HG03432 (cell line): Measurements from ENCODE around the gene PF4V1.
A peak's percentile ranks its signal among the peaks of the same experiment; 100 is the strongest.

Experiments used
- ATAC-seq: cut with Tn5 transposase; IDR thresholded peaks from one replicate; pipeline ENCODE4 v1.9.1; 2021; ENCODE audit warnings: mild to moderate bottlenecking, moderate library complexity; ENCODE audit not compliant: unreplicated experiment

The PF4V1 gene

DNA sequence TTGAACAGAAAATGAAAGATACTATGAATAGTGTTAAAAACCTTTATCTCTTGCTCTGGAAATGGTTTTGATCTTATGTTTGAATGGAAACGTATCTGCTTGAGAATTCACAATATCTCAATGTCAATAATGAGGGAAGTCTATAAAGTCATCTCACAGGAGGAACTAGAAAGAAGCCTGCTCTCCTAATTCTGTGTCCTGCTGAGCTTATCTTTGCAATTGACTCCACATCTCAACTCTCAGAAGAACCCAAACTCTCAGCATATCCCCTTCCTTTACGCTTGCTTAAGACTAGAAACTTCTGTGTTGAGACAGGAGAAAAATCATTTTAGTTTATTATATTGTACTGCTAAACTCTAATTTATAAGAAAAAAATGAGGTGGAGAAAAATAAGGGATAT is 8.3 kb upstream of the PF4V1 start:
- no peak for ATAC-seq

DNA sequence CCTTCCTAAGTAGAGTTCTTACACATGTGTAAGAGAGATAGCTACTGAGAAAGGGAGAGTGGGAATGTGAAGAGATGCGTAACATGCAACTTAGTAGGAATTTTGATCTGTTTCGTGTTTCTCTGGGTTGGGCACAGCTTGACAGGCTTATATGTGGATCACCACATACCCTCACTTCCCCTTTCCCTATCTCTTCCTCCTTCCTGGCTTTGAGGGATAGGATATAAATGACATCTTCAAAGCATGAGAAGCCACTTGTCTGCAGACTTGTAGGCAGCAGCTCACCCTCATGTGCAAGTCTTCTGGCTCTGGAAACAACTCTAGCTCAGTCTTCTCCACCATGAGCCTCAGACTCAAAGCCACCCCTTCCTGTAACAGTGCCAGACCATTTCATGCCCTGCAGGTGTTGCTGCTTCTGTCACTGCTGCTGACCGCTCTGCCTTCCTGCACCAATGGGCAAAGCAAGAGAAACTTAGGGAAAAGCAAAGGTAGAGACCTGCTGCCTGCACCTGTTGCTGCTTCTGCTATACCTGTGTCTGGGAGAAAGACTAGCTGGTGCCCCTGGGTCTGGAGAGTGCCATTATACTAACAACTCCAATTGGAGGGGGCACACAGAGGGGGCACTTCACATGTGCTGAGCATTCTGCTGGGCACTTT is 5.4 kb upstream of the PF4V1 start:
- no peak for ATAC-seq

DNA sequence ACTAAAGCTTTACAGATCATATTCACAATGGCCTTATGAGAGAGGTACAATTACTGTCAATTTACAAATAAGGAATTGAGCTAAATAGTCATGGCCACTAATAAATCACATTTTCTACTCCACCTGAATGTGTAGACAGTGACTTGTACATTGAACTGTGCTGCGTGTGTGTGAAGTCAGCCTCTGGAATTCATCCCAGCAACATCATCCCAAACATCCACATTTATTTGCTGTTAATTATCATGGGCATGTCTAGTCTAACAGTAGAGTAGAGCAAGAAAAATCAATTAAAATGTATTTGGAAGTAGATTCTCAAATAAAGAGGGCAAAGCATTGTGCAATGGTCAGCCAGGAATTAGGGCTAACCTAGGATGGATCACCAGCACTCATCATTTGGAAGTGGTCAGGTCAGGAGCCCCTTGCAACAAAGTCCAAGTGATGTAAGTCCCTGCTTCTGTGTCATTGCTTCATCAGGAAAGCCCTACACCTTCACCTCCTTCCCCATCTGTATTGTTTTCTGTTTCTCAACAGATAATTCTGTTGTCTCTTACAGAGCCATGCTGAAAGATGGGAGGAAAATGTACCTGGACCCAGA is 4.8 kb upstream of the PF4V1 start:
- ATAC-seq = no peak

DNA sequence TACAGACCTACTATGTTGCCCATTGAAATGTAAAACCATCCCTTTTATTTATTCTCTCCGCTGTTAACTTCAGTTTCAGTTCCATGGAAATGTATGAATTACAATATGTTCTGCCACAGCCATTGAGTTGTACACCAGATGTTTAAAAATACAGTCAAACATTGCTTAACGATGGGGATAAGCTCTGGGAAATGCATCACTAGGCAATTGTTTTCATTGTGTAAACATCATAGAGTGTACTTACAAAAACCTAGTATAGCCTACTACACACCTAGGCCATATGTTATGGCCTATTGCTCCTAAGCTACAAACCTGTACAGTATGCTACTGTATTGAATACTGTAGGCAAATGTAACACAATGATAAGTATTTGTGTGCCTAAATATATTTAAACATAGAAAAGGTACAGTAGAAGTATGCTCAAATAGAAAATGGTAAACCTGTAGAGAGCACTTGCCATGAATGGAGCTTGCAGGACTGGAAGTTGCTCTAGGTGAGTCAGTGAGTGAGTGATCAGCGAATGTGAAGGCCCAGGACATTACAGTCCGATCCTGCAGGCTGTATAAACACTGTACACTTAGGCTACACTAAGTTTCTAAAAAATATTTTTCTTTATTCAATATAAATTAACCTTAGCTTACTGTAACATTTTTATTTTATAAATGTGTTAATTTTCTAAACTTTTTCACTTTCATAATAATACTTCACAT is 2.7 kb upstream of the PF4V1 start:
- no peak for ATAC-seq

GRCh38 chr4:73851293-73851692 is 1.8 kb upstream of the PF4V1 start:
- ATAC-seq = no peak

- ATAC-seq = no peak
These were observed 325 bp upstream of the PF4V1 start for GRCh38 chr4:73852771-73853170.

- no peak for ATAC-seq
These were observed 800 bp downstream of the PF4V1 start for GRCh38 chr4:73853718-73854473.

- ATAC-seq = no peak
These were observed 2.3 kb downstream of the PF4V1 start for GRCh38 chr4:73855406-73855805.

DNA sequence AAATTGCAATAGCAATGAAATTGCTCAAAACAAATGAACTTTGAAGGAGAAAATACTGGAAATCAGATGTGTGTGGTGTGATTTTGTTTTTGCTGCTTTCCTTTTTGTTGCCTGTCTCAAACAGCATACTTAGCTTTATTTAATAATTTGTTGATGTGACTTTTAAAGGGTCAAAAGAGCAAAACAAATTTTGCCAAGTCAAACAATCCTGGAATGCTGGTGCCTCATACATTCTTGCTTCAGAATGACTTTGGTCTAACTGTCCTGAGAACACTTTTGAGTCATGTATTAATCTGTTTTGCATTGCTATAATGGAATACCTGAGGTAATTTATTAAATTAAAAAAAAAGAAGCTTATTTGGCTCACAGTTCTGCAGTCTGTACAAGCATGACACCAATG is 3.4 kb downstream of the PF4V1 start:
- no peak for ATAC-seq

DNA sequence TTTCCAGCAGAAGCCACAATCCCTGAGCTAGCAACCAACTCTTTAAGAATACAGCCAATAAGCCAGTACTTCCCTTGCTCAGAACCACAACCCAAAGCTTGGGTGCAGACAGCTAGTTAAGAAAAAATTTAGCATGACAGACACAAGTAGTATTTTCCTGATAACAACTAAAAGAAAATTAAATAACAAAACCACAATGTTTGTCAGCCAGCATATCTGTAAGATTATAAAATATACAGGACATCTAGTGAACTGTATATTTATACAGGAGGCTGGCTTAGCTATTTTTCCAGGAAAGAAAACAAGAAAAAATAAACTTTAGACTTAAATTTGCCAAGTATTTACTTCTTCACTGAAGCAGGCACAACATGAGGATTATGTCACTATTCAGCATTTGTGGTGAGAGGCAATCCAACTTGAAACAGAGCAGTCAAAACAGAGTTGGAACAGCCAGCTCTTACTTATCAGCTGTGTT is 6.6 kb downstream of the PF4V1 start:
- no peak for ATAC-seq

GRCh38 chr4:73860181-73860580 is 7.1 kb downstream of the PF4V1 start:
- ATAC-seq = no peak

DNA sequence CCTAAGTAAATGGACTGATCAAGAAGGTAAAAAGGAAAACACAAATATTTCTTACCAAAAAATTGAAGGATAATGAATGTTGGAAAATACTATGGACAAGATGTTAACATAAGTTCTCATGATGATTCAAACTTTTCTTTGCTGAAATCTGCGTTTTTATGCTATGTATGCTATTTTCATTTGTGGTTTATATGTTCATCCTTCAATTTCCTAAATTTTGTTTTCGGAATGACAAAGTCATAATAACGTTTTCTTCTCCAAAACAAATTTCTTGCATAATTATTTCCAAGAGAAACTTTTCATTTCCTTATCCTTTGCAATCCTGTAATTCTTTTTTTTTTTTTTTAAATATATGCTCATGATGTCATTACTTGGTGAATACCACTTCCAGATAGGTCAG is 7.8 kb downstream of the PF4V1 start:
- no peak for ATAC-seq

- no peak for ATAC-seq
These were observed 9.2 kb downstream of the PF4V1 start for GRCh38 chr4:73862322-73862721.

DNA sequence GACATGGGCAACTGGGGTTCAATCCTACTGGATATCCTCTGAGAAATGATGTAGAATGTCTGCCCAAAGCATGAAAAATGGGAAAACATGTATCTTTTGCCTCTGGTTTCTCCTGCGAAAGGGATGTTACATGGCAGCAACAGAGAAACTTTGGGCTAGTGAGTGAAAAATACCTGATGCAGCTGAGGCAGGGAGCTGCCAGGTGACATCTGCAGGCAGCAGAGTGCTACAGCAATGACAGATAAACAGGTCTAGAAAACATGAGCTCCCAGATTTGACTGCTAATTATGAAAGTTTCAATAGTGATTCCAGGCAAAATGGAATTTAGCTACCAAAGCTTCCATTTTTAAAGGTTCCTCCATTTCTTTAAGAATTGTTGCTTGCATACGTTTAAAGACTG is 11.3 kb downstream of the PF4V1 start:
- no peak for ATAC-seq

DNA sequence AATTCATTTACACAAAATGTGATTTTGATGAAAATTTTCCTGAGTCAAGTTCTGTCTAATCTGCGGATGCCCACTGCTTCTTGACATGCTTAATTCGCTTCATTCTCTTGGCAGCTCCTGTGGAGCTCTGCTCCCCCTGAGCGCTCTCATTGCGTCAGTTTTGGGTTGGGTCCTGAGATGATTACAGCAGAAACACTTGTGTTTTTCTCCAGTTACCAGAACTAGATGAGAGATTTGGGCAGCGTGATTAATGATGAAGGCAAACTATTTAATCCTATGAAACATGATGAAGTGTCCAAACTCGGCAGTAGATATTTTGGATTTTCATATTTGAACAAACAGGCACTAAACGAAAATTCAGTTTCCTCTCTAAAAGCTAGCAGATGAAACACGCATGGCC is 11.9 kb downstream of the PF4V1 start:
- ATAC-seq = no peak

DNA sequence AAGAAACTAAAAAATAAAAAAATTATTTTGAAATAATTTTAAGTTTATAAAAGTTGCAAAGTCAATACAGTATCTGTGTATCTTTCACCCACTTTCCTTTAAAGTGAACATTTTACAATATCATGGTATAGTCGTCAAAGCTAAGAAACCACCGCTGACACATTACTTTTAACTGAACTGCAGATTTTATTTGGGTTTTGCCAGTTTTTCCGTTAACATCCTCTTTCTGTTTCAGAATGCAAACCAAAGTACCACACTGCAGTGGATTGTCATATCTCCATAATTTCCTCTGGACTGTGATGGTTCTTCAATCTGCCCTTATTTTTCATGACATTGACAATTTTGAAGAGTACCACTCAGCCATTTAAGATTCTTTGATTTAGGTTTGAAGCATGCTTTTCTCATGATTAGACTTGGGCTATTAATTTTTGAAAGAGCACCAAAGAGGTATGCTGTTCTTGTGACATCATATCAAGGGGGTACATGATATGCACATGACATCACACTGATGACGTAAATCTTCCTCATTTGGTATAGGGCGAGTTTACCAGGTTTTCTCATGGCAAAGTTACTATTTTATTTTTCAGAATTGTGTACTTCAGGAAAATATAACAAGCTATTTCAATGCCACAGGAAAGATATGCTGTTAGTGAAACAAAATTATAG is 12.5 kb downstream of the PF4V1 start:
- ATAC-seq = no peak

DNA sequence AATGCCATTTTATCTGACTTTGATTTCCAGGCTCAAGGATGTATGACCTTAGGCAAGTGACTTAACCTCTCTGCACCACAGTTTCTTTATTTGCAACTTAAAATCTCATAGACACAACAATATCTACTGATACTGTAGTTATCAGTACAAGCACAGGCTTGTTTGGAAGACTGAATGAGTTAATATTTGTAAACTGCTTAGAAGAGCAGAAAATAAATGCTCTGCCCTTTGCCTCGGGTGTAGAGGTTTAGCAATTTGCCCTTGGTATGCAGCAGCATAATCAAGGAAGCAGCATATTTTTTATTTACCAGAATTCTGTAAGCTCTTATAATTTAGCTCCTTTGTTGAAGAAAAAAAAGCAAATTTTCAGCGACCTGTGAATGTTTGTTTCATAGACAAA is 13.2 kb downstream of the PF4V1 start:
- no peak for ATAC-seq

- ATAC-seq = no peak
These were observed 14.7 kb downstream of the PF4V1 start for GRCh38 chr4:73867783-73868182.

DNA sequence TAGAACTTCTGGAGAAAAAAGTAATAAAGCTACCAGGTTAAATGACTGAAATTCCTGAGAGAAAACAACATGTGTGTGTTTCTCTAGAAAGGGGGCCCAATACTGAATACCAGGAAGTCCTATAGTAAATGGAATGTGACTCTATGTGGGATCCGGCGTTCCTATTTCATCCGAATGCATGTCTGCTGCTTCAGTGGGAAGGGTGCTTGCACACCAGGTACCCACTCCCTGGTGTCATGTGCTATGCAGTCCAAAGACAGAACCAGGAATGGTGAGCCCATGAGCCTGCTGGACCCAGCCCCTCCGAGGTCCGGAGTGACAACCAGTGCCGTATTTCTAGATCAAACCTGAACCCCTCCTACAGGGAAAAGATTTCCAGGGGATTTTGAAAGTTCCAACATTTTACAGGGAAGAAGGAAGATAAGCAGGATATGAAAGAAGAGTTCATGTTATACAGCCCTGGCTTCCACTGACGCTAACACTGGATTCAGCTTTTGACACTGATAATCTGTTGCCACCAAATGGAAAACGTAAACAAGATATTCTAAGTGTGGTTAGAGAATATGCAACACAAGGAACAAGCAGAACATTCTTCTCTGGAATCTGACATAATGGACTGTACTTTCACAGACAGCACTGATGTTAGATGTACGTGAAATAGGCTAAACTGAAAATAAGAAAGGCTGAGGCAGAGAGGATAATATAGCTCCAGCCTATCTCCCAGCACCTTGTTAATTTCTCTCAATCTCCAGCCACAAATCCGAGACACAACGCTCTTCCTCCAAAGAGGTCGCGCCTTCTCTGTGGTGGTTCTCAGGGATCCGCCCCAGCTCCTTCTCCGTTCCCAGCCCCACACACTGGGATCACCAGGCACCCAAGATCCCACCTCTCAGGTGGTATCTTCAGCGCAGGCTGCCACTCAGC is 15.4 kb downstream of the PF4V1 start:
- peak; percentile 20 for ATAC-seq
